Measurements from ENCODE around the gene MED26.

DNA sequence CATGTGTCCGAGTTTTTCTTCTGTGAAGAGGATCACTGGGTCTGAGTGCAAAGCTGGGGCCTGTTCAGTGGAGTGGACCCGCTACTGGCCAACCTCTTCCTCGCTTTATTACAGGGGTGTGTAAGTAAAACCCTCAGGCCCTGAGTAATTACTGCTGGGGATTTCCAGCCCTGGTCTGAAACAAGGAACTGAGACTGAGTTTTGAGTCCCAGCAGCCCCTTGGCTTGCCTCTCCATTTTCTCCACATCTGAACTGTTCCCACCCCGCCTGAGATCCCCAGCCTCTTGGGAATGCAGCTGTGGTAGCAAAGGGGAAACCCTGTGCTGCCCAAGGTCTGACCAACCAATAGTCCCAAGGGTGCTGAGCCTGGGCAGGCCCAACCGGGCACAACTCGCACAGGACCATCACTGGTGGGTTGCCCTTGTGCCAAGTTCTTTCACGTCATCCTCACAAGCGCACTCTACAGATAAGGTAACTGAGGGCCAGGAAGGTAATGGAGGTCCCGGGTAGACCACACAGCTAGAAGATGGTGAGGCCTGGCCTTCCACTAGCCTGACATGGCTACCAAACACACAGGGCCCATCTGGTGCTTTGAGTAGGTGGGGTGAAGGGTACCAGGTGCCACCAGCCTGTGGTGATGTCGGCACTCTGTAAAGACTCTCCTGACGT lies 42.1 kb downstream of the MED26 start:
- TF ChIP-seq POLR2A (IDR thresholded peaks at IDR 0.05; ENCODE audit: low read length) (no peak), GATA1 (IDR thresholded peaks at IDR 0.05; ENCODE audit: low read depth, low read length) (no peak)

Measured in erythroblast (primary cell).